CD14-positive monocyte (primary cell): ENCODE data around the gene IL17B. TPM values are rescaled to one million over a fixed set of nuclear protein-coding genes. Genes with fewer than 3 reads are reported as not detected.

Experiments used
- DNase-seq, 3 donors: peaks; one replicate each; pipeline ENCODE4 v3.0.0-alpha.2; 2011 to 2022
- H2AFZ ChIP-seq: 2 replicates; pipeline ENCODE4 v1.6.0; 2012; ENCODE audit warnings: mild to moderate bottlenecking, low read depth, low read length, inconsistent platforms; ENCODE audit not compliant: insufficient read depth, poor library complexity, severe bottlenecking
- H3K27ac ChIP-seq, 2 donors: 1 replicate in 1 of 2; 2 replicates in 1 of 2; pipeline ENCODE4 v1.5.1; 2012 to 2013; ENCODE audit warnings: low read length in 2 of 2, control low read depth in 1 of 2, inconsistent platforms in 1 of 2, low read depth in 1 of 2, mild to moderate bottlenecking in 1 of 2
- H3K27me3 ChIP-seq, 2 donors: one replicate each; pipeline versions ENCODE4 v1.6.0 to v1.6.1; 2011 to 2013; ENCODE audit warnings: low read length in 2 of 2; ENCODE audit not compliant: control insufficient read depth in 2 of 2, insufficient read depth in 2 of 2
- H3K36me3 ChIP-seq, 2 donors: replicated peaks in 1 of 2; 1 replicate in 1 of 2; 2 replicates in 1 of 2; pipeline versions ENCODE4 v1.5.1 to v1.6.1; 2012 to 2013; ENCODE audit warnings: low read length in 2 of 2, control low read depth in 1 of 2, inconsistent platforms in 1 of 2, mild to moderate bottlenecking in 1 of 2; ENCODE audit not compliant: insufficient read depth in 2 of 2, control insufficient read depth in 1 of 2
- H3K4me1 ChIP-seq, 2 donors: 1 replicate in 1 of 2; 2 replicates in 1 of 2; pipeline versions ENCODE4 v1.5.1 to v1.6.1; 2012 to 2013; ENCODE audit warnings: low read length in 2 of 2, control low read depth in 1 of 2, inconsistent platforms in 1 of 2, mild to moderate bottlenecking in 1 of 2, moderate library complexity in 1 of 2; ENCODE audit not compliant: insufficient read depth in 2 of 2, control insufficient read depth in 1 of 2
- H3K4me2 ChIP-seq: replicated peaks from 2 replicates; pipeline ENCODE3; 2012; ENCODE audit warnings: low read length, moderate library complexity, mild to moderate bottlenecking; ENCODE audit not compliant: poor library complexity, severe bottlenecking; ENCODE audit errors: extremely low read depth
- H3K4me3 ChIP-seq, 3 experiments: fragments of 200-600 bp in 1 of 3; sonication (generic) in 1 of 3; replicated peaks in 1 of 3; 1 replicate in 2 of 3; 2 replicates in 1 of 3; pipeline ENCODE4 v1.5.1; 2011 to 2013; ENCODE audit warnings: low read length in 3 of 3, mild to moderate bottlenecking in 3 of 3, control low read depth in 2 of 3, low read depth in 2 of 3, inconsistent platforms in 1 of 3, moderate library complexity in 1 of 3
- H3K79me2 ChIP-seq: 2 replicates; pipeline ENCODE4 v1.6.0; 2012; ENCODE audit warnings: mild to moderate bottlenecking, control low read depth, inconsistent platforms, low read length, moderate library complexity; ENCODE audit not compliant: insufficient read depth
- H3K9ac ChIP-seq: 2 replicates; pipeline ENCODE4 v1.6.0; 2017; ENCODE audit warnings: low read length, mild to moderate bottlenecking; ENCODE audit not compliant: insufficient read depth, poor library complexity, severe bottlenecking
- H3K9me3 ChIP-seq, 2 donors: replicated peaks in 1 of 2; 1 replicate in 1 of 2; 2 replicates in 1 of 2; pipeline versions ENCODE4 v1.5.1 to v1.6.1; 2012 to 2013; ENCODE audit warnings: low read length in 2 of 2, control low read depth in 1 of 2; ENCODE audit not compliant: control insufficient read depth in 1 of 2, insufficient read depth in 1 of 2
- H4K20me1 ChIP-seq: 2 replicates; pipeline ENCODE4 v1.6.0; 2012; ENCODE audit warnings: mild to moderate bottlenecking, low read length, control low read depth, moderate library complexity; ENCODE audit not compliant: insufficient read depth
- H3K27ac Mint-ChIP-seq, 7 donors: one replicate each; pipeline ENCODE4 v1.8.0; 2020; ENCODE audit warnings: mild to moderate bottlenecking in 7 of 7, mixed read lengths in 7 of 7, moderate library complexity in 6 of 7, inconsistent platforms in 2 of 7
- H3K27me3 Mint-ChIP-seq, 3 donors: one replicate each; pipeline ENCODE4 v1.8.0; 2021 to 2022; ENCODE audit warnings: low read depth in 3 of 3, mild to moderate bottlenecking in 3 of 3, mixed read lengths in 3 of 3, moderate library complexity in 3 of 3, inconsistent platforms in 1 of 3
- H3K36me3 Mint-ChIP-seq, 2 donors: one replicate each; pipeline ENCODE4 v1.8.0; 2020; ENCODE audit warnings: mixed read lengths in 2 of 2, inconsistent platforms in 1 of 2, mild to moderate bottlenecking in 1 of 2
- H3K4me1 Mint-ChIP-seq: one replicate; pipeline ENCODE4 v1.8.0; 2020; ENCODE audit warnings: mild to moderate bottlenecking, mixed read lengths
- H3K4me3 Mint-ChIP-seq, 2 donors: one replicate each; pipeline ENCODE4 v1.8.0; 2020; ENCODE audit warnings: mild to moderate bottlenecking in 2 of 2, mixed read lengths in 2 of 2, moderate library complexity in 1 of 2
- H3K9me3 Mint-ChIP-seq, 7 donors: one replicate each; pipeline ENCODE4 v1.8.0; 2020 to 2022; ENCODE audit warnings: mixed read lengths in 7 of 7, mild to moderate bottlenecking in 6 of 7, moderate library complexity in 6 of 7, inconsistent platforms in 2 of 7
- CTCF ChIP-seq: fragments of 200-600 bp; IDR thresholded peaks from one replicate; pipeline ENCODE4 v1.8.0; 2022; ENCODE audit warnings: antibody characterized with exemption, mild to moderate bottlenecking
- WGBS: methylation state at CpG from one replicate; pipeline ENCODE4 v1.1.5; 2013; ENCODE audit warnings: missing lambda C conversion rate; ENCODE audit not compliant: insufficient coverage; 5-methylcytosine and 5-hydroxymethylcytosine counted together
- intact Hi-C, 2 donors: fragments of 100-400 bp; cut with micrococcal nuclease; formaldehyde crosslinking; loops; one replicate each; pipeline versions ENCODE4 v1.15.0 to v1.15.1; 2023
- polyA plus RNA-seq, 3 donors: library from polyadenylated mRNA; depleted of rRNA in 1 of 3; unstranded in 2 of 3; stranded (reverse) in 1 of 3; fragments of 300-500 nt in 2 of 3; fragments of >200 nt in 1 of 3; fragmentation: Illumina TruSeq in 2 of 3; gene quantifications; 1 replicate in 2 of 3; 2 replicates in 1 of 3; pipeline ENCODE4 v1.2.3, GENCODE V29; 2012 to 2021

The IL17B gene
- polyA plus RNA-seq, 3 donors, result not detected

GRCh38 chr5:149367249-149367971 is 11.7 kb downstream of the IL17B start:
- peaks cover 0 to 4% (median 2%) of the 10 kb centered on the region in 3 donors for H3K27me3 Mint-ChIP-seq
- peak overlapping the region in 1 of 7 donors; percentile 72 for H3K27ac Mint-ChIP-seq
- H3K27ac ChIP-seq, result no peak overlapping the region
- no peaks in the 10 kb centered on the region for H3K27me3 ChIP-seq
- peak; percentile 22 to 41 (median 41) for DNase-seq
- no peaks in the 10 kb centered on the region for H3K9me3 ChIP-seq
- no peaks in the 10 kb centered on the region for H3K9me3 Mint-ChIP-seq
- no peak overlapping the region for H3K4me2 ChIP-seq
- intact Hi-C loops, result loop anchor here in 1 of 2 donors (5.0 kb wide), 1 partner anchor 200 kb away; no protein-coding TSS in a partner anchor
- H3K79me2 ChIP-seq, result no peaks in the 10 kb centered on the region
- H3K36me3 Mint-ChIP-seq, result peaks cover 19 to 28% of the 10 kb centered on the region in 2 donors
- H3K36me3 ChIP-seq, result peaks cover 2 to 6% of the 10 kb centered on the region in 2 donors
- WGBS, result 52% methylated on average over 9 of the region's 14 CpGs
- H2AFZ ChIP-seq, result no peak overlapping the region
- H3K9ac ChIP-seq, result no peak overlapping the region
- TF ChIP-seq CTCF, result peak; percentile 79
- H3K4me3 Mint-ChIP-seq, result no peak overlapping the region
- no peaks in the 10 kb centered on the region for H3K4me1 ChIP-seq
- peaks cover 13% of the 10 kb centered on the region for H3K4me1 Mint-ChIP-seq
- no peak overlapping the region for H3K4me3 ChIP-seq
- H4K20me1 ChIP-seq, result no peaks in the 10 kb centered on the region

GRCh38 chr5:149366169-149366729 is 12.8 kb downstream of the IL17B start:
- no peaks in the 10 kb centered on the region for H3K27me3 ChIP-seq
- no CpG with 5 or more reads among the region's 1 CpG for WGBS

More at GRCh38 chr5:149366169-149366729, 12.8 kb downstream of the IL17B start:
- H3K9ac ChIP-seq, result no peak overlapping the region
- peaks cover 2 to 6% of the 10 kb centered on the region in 2 donors for H3K36me3 ChIP-seq
- H3K79me2 ChIP-seq, result no peaks in the 10 kb centered on the region
- Mint-ChIP-seq H3K36me3 (peaks cover 19 to 28% of the 10 kb centered on the region in 2 donors), H3K27ac (no peak overlapping the region), H3K4me3 (no peak overlapping the region), H3K9me3 (no peaks in the 10 kb centered on the region), H3K27me3 (peaks cover 0 to 4% (median 2%) of the 10 kb centered on the region in 3 donors), H3K4me1 (peaks cover 13% of the 10 kb centered on the region)
- H3K4me3 ChIP-seq, result no peak overlapping the region
- no peaks in the 10 kb centered on the region for H4K20me1 ChIP-seq
- H3K4me1 ChIP-seq, result no peaks in the 10 kb centered on the region
- no peak overlapping the region for H3K4me2 ChIP-seq
- no peak for DNase-seq
- intact Hi-C loops, result loop anchor here in 1 of 2 donors (5.0 kb wide), 1 partner anchor 201 kb away; no protein-coding TSS in a partner anchor
- TF ChIP-seq CTCF, result no peak
- H3K27ac ChIP-seq, result no peak overlapping the region
- H2AFZ ChIP-seq, result no peak overlapping the region
- H3K9me3 ChIP-seq, result no peaks in the 10 kb centered on the region
